HG02571 (cell line): Measurements from ENCODE around the gene MALRD1.

Experiments used
- ATAC-seq: cut with Tn5 transposase; IDR thresholded peaks from one replicate; pipeline ENCODE4 v1.9.1; 2021; ENCODE audit warnings: mild to moderate bottlenecking, moderate library complexity; ENCODE audit not compliant: unreplicated experiment

The MALRD1 gene

GRCh38 chr10:19629567-19629966 lies 581.0 kb downstream of the MALRD1 start:
- no peak for ATAC-seq

- no peak for ATAC-seq
Observed at GRCh38 chr10:19634163-19634562, 585.6 kb downstream of the MALRD1 start.

GRCh38 chr10:19638182-19638895 lies 589.7 kb downstream of the MALRD1 start:
- no peak for ATAC-seq

- no peak for ATAC-seq
Observed at GRCh38 chr10:19638896-19639233, 590.3 kb downstream of the MALRD1 start.

- no peak for ATAC-seq
Observed at GRCh38 chr10:19640566-19641263, 592.1 kb downstream of the MALRD1 start.

- no peak for ATAC-seq
Observed at GRCh38 chr10:19651549-19651948, 602.9 kb downstream of the MALRD1 start.

GRCh38 chr10:19652750-19653149 lies 604.1 kb downstream of the MALRD1 start:
- no peak for ATAC-seq

- no peak for ATAC-seq
Observed at GRCh38 chr10:19653931-19654330, 605.3 kb downstream of the MALRD1 start.

- no peak for ATAC-seq
Observed at GRCh38 chr10:19654576-19654975, 606.0 kb downstream of the MALRD1 start.

- ATAC-seq = no peak
Observed at GRCh38 chr10:19656420-19657042, 607.9 kb downstream of the MALRD1 start.

GRCh38 chr10:19658131-19658530 lies 609.5 kb downstream of the MALRD1 start:
- no peak for ATAC-seq

- ATAC-seq = no peak
Observed at GRCh38 chr10:19658622-19659233, 610.1 kb downstream of the MALRD1 start.

GRCh38 chr10:19659920-19660655 lies 611.5 kb downstream of the MALRD1 start:
- ATAC-seq = no peak

- no peak for ATAC-seq
Observed at GRCh38 chr10:19663344-19663743, 614.7 kb downstream of the MALRD1 start.

GRCh38 chr10:19668116-19668515 lies 619.5 kb downstream of the MALRD1 start:
- ATAC-seq = no peak

- ATAC-seq = no peak
Observed at GRCh38 chr10:19676063-19676462, 627.5 kb downstream of the MALRD1 start.

- no peak for ATAC-seq
Observed at GRCh38 chr10:19683356-19683755, 634.8 kb downstream of the MALRD1 start.

GRCh38 chr10:19683960-19684359 lies 635.4 kb downstream of the MALRD1 start:
- ATAC-seq = no peak

GRCh38 chr10:19688344-19688743 lies 639.7 kb downstream of the MALRD1 start:
- no peak for ATAC-seq

- no peak for ATAC-seq
Observed at GRCh38 chr10:19689231-19689630, 640.6 kb downstream of the MALRD1 start.

- ATAC-seq = no peak
Observed at GRCh38 chr10:19699299-19699698, 650.7 kb downstream of the MALRD1 start.
